GM13976 (cell line): ENCODE results near the gene CRMP1.
"Not testable (repeated sequence)": the region's sequence is repeated elsewhere in the genome, so short reads cannot be mapped to it uniquely, and the experiment has no call there.

Source experiments
- DNase-seq: peaks from one replicate; pipeline ENCODE4 v3.0.0; 2012; ENCODE audit warnings: low spot score
- CTCF ChIP-seq: IDR thresholded peaks from 2 replicates; pipeline ENCODE4 v1.5.1; 2012; ENCODE audit warnings: borderline replicate concordance, mild to moderate bottlenecking; ENCODE audit not compliant: insufficient read depth; ENCODE audit errors: extremely low read depth, missing control alignments, control extremely low read depth
- in situ Hi-C: fragments of 300-500 bp; cut with MboI; formaldehyde crosslinking; loops from one replicate; pipeline ENCODE4 v1.12.0; 2022; ENCODE audit warnings: low sequenced_read_pairs, mixed read lengths, inconsistent platforms; ENCODE audit not compliant: unreplicated experiment

The CRMP1 gene

DNA sequence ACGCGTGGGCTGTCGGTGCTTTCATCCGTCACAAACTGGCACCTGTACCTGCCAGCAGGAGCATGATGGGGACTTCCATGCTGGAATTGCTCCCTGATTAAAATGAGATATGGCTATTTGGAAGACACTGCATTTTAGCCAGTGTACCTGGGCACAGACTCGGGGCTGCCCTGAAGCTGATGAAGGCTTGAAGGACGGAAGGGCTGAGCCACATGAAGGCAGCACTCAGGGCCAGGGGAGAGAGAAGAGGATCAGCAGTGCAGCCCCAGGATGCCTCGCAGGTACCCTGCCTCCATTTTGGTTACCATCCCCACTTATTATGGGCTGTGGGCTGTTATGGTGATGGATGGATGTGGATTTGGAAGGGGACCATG, 79.0 kb downstream of the CRMP1 start:
- DNase-seq, result no peak
- in situ Hi-C loops, result no loop called here
- TF ChIP-seq CTCF, result no peak

- in situ Hi-C loops, result no loop called here
Observed at GRCh38 chr4:5812506-5813229, 80.2 kb downstream of the CRMP1 start.

DNA sequence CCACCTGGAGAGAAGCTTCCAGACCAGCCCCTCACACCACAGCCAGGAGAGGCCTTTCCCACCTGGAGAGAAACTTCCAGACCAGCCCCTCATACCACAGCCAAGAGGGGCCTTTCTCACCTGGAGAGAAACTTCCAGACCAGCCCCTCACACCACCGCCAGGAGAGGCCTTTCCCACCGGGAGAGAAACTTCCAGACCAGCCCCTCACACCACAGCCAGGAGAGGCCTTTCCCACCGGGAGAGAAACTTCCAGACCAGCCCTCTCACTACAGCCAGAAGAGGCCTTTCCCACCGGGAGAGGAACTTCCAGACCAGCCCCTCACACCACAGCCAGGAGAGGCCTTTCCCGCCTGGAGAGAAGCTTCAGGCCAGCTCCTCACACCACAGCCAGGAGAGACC, 80.8 kb downstream of the CRMP1 start:
- in situ Hi-C loops, DNase-seq: not testable (repeated sequence)

More at GRCh38 chr4:5812506-5813229, 80.2 kb downstream of the CRMP1 start:
- peak; percentile 76 for DNase-seq
- peak; percentile 65 for TF ChIP-seq CTCF

DNA sequence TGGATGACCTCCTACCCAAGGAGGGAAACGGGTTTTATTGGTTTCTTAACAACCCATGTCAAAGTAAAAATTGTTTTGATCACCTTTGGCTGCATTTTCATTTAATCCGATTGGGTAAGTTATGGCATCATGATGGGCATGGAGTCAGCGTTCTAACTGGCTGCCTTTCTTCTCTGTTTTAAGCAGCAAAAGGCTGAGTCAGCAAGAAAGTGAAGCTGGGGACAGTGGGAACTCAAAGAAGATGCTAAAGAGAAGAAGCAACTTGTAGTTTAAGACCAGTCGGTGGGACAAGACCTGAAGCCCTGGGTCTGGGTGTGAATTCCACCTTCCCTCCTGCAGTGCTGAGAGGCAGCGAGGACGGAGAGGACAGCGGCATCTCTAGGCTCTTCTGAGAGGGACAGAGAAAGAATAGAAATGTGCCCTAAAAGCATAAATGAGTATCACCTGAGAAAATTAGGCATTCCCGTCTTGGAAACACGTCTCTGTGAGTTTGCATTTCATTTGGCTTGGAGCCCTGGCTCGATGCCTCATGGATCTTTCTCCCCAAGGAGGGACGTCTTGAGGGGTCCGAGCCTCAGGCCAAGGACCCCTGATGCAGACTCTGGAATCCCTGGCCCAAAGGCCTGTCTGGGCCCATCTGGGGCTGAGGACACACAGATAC, 82.0 kb downstream of the CRMP1 start:
- no peak for TF ChIP-seq CTCF
- DNase-seq, result no peak
- in situ Hi-C loops, result no loop called here

- in situ Hi-C loops, result no loop called here
- no peak for TF ChIP-seq CTCF
- DNase-seq, result no peak
Observed at GRCh38 chr4:5810151-5810550, 82.7 kb downstream of the CRMP1 start.

- DNase-seq, result no peak
- in situ Hi-C loops, result no loop called here
- no peak for TF ChIP-seq CTCF
Observed at GRCh38 chr4:5809216-5809776, 83.6 kb downstream of the CRMP1 start.
